GM23338 (cell line): ENCODE results near the gene GNAT1. TPM values are rescaled to one million over a fixed set of nuclear protein-coding genes. Genes with fewer than 3 reads are reported as not detected.

Experiments
- ATAC-seq: fragments of 200-7000 bp; cut with Tn5 transposase; 3 replicates; pipeline ENCODE4 v1.9.1; 2020
- DNase-seq: peaks from one replicate; pipeline ENCODE4 v3.0.0-alpha.2; 2015; ENCODE audit warnings: low spot score
- H2AFZ ChIP-seq: fragments of 200-600 bp; sonication (generic); 2 replicates; pipeline ENCODE4 v1.8.0; 2016; ENCODE audit warnings: antibody characterized with exemption, mild to moderate bottlenecking, moderate library complexity
- H3F3A ChIP-seq: fragments of 200-600 bp; sonication (generic); replicated peaks from 2 replicates; pipeline ENCODE4 v1.8.0; 2017; ENCODE audit warnings: antibody characterized with exemption, mixed run types, low read depth
- H3K27ac ChIP-seq: fragments of 200-600 bp; sonication (generic); 2 replicates; pipeline ENCODE4 v1.6.1; 2016; ENCODE audit warnings: low read depth
- H3K27me3 ChIP-seq: fragments of 200-600 bp; sonication (generic); 2 replicates; pipeline ENCODE4 v1.8.0; 2016; ENCODE audit warnings: mild to moderate bottlenecking, mixed run types, moderate library complexity; ENCODE audit not compliant: insufficient read depth
- H3K36me3 ChIP-seq: fragments of 200-600 bp; sonication (generic); 2 replicates; pipeline ENCODE4 v1.8.0; 2016; ENCODE audit warnings: mild to moderate bottlenecking; ENCODE audit not compliant: insufficient read depth
- H3K4me1 ChIP-seq: fragments of 200-600 bp; sonication (generic); 2 replicates; pipeline ENCODE4 v1.8.0; 2016; ENCODE audit warnings: mild to moderate bottlenecking, moderate library complexity; ENCODE audit not compliant: insufficient read depth
- H3K4me2 ChIP-seq: fragments of 200-600 bp; sonication (generic); 2 replicates; pipeline ENCODE4 v1.7.1; 2017; ENCODE audit warnings: mixed run types
- H3K4me3 ChIP-seq: fragments of 200-600 bp; sonication (generic); 2 replicates; pipeline ENCODE4 v1.6.1; 2016; ENCODE audit warnings: mixed run types
- H3K79me2 ChIP-seq: fragments of 200-600 bp; sonication (generic); replicated peaks from 2 replicates; pipeline ENCODE4 v1.8.0; 2017; ENCODE audit warnings: mild to moderate bottlenecking; ENCODE audit not compliant: insufficient read depth
- H3K9me2 ChIP-seq: fragments of 200-600 bp; sonication (generic); 2 replicates; pipeline ENCODE4 v1.8.0; 2017; ENCODE audit not compliant: insufficient read depth
- H4K20me1 ChIP-seq: fragments of 200-600 bp; sonication (generic); replicated peaks from 2 replicates; pipeline ENCODE4 v1.8.0; 2017; ENCODE audit warnings: mild to moderate bottlenecking; ENCODE audit not compliant: insufficient read depth
- H3K27ac Mint-ChIP-seq: 2 replicates; pipeline ENCODE4 v1.8.0; 2020; ENCODE audit warnings: inconsistent platforms, mild to moderate bottlenecking, moderate library complexity, mixed read lengths
- H3K27me3 Mint-ChIP-seq: 3 replicates; pipeline ENCODE4 v1.8.0; 2022; ENCODE audit warnings: low read depth, mild to moderate bottlenecking, moderate library complexity, mixed read lengths, inconsistent platforms; ENCODE audit not compliant: insufficient read depth, poor library complexity
- H3K36me3 Mint-ChIP-seq: 3 replicates; pipeline ENCODE4 v1.8.0; 2021; ENCODE audit warnings: low read depth, mild to moderate bottlenecking, inconsistent platforms, moderate library complexity, mixed read lengths
- H3K4me1 Mint-ChIP-seq: 3 replicates; pipeline ENCODE4 v1.8.0; 2020; ENCODE audit warnings: mild to moderate bottlenecking, inconsistent platforms, mixed read lengths
- H3K4me3 Mint-ChIP-seq: 3 replicates; pipeline ENCODE4 v1.8.0; 2021; ENCODE audit warnings: moderate library complexity, mild to moderate bottlenecking, inconsistent platforms, mixed read lengths
- H3K9me3 Mint-ChIP-seq: 3 replicates; pipeline ENCODE4 v1.8.0; 2020; ENCODE audit warnings: moderate library complexity, mild to moderate bottlenecking, inconsistent platforms, mixed read lengths
- CREB1 ChIP-seq: fragments of 250-450 bp; sonication (Bioruptor Pico); IDR thresholded peaks from 2 replicates; pipeline ENCODE4 v1.5.0; 2020; ENCODE audit warnings: low read depth, mild to moderate bottlenecking, moderate library complexity
- CTCF ChIP-seq, 2 experiments: fragments of 200-600 bp in 1 of 2; sonication (generic) in 1 of 2; conservative IDR thresholded peaks; 2 replicates each; pipeline versions ENCODE4 v1.5.1 to v1.6.1; 2016 to 2017; ENCODE audit warnings: antibody characterized with exemption in 2 of 2, low read depth in 2 of 2, mild to moderate bottlenecking in 2 of 2, moderate library complexity in 1 of 2
- EZH2 ChIP-seq: fragments of 200-600 bp; sonication (generic); IDR thresholded peaks from one replicate; pipeline ENCODE4 v1.8.0; 2017; ENCODE audit warnings: antibody characterized with exemption, mild to moderate bottlenecking, low read depth; ENCODE audit not compliant: unreplicated experiment
- JUNB ChIP-seq: IDR thresholded peaks from one replicate; pipeline ENCODE4 v1.6.1; 2016; ENCODE audit warnings: antibody characterized with exemption; ENCODE audit not compliant: unreplicated experiment
- NANOG ChIP-seq: IDR thresholded peaks from 2 replicates; pipeline ENCODE4 v1.6.1; 2016; ENCODE audit warnings: antibody characterized with exemption, borderline replicate concordance
- REST ChIP-seq: IDR thresholded peaks from one replicate; pipeline ENCODE4 v1.6.1; 2018; ENCODE audit warnings: antibody characterized with exemption; ENCODE audit not compliant: unreplicated experiment
- ZNF114 ChIP-seq: fragments of 250-450 bp; sonication (Bioruptor Pico); IDR thresholded peaks from 2 replicates; pipeline ENCODE4 v1.5.0; 2020; ENCODE audit warnings: mild to moderate bottlenecking, moderate library complexity
- ZNF331 ChIP-seq: fragments of 250-450 bp; sonication (Bioruptor Pico); IDR thresholded peaks from 2 replicates; pipeline ENCODE4 v1.5.0; 2020; ENCODE audit warnings: low read depth, mild to moderate bottlenecking, moderate library complexity
- ZNF462 ChIP-seq: fragments of 250-450 bp; sonication (Bioruptor Pico); IDR thresholded peaks from 2 replicates; pipeline ENCODE4 v1.5.0; 2020; ENCODE audit warnings: mild to moderate bottlenecking, moderate library complexity
- polyA plus RNA-seq: library from polyadenylated mRNA; unstranded; fragments of >200 nt; fragmentation: Nextera tagmentation; extraction: Ambion mirVana; gene quantifications from 2 replicates; pipeline ENCODE4 v1.2.1, GENCODE V29; 2016
- total RNA-seq: library from RNA; depleted of rRNA; stranded (reverse); fragments of >200 nt; shearing (Covaris generic); gene quantifications from 2 replicates; pipeline ENCODE4 v1.2.3, GENCODE V29; 2014

Gene GNAT1
- total and polyA plus RNA-seq, 2 experiments from 2014 or later = not detected

- TF ChIP-seq REST (no peak), ZNF331 (CRISPR knock-in tag) (no peak)
Observed at GRCh38 chr3:50160561-50160983, 30.8 kb upstream of the GNAT1 start (continued).

GRCh38 chr3:50161320-50161719 is 30.1 kb upstream of the GNAT1 start:
- peaks cover 10% of the 10 kb centered on the region; the same call in 1 of the 2 replicates for H4K20me1 ChIP-seq
- Mint-ChIP-seq H3K36me3 (peaks cover 29% of the 10 kb centered on the region; the same call in 2 of the 3 replicates), H3K4me1 (peaks cover 55% of the 10 kb centered on the region), H3K27me3 (peaks cover 8% of the 10 kb centered on the region), H3K9me3 (no peaks in the 10 kb centered on the region), H3K27ac (no peak overlapping the region; the same call in 1 of the 2 replicates), H3K4me3 (no peak overlapping the region)
- H3F3A ChIP-seq = 0 out of 2 replicates have a peak, but pooled peaks cover 2% of the 10 kb centered on the region
- no peak overlapping the region for H3K27ac ChIP-seq
- H3K4me3 ChIP-seq = no peak overlapping the region
- DNase-seq (no peak), ATAC-seq (no peak)
- no peaks in the 10 kb centered on the region for H3K27me3 ChIP-seq
- no peak overlapping the region for H3K4me2 ChIP-seq
- peaks cover 12% of the 10 kb centered on the region; the same call in 1 of the 2 replicates for H3K36me3 ChIP-seq
- peaks cover 35% of the 10 kb centered on the region for H3K79me2 ChIP-seq
- H3K4me1 ChIP-seq = peaks cover 45% of the 10 kb centered on the region
- H2AFZ ChIP-seq = no peak overlapping the region
- no peaks in the 10 kb centered on the region for H3K9me2 ChIP-seq
- TF ChIP-seq JUNB (no peak), CTCF (conservative IDR thresholded peaks at IDR 0.05; ENCODE audit: low read depth in 2 of 2) (no peak), ZNF114 (no peak), ZNF331 (CRISPR knock-in tag) (no peak), CREB1 (CRISPR knock-in tag) (no peak), NANOG (no peak), REST (no peak), EZH2 (no peak), ZNF462 (no peak)
